HG03558 (cell line): ENCODE results near the gene F11R.
"Not testable (repeated sequence)": the region's sequence is repeated elsewhere in the genome, so short reads cannot be mapped to it uniquely, and the experiment has no call there.

Experiments used
- ATAC-seq: cut with Tn5 transposase; IDR thresholded peaks from one replicate; pipeline ENCODE4 v1.9.1; 2021; ENCODE audit warnings: moderate number of reproducible peaks; ENCODE audit not compliant: unreplicated experiment; ENCODE audit errors: extremely low read depth

Gene F11R

DNA sequence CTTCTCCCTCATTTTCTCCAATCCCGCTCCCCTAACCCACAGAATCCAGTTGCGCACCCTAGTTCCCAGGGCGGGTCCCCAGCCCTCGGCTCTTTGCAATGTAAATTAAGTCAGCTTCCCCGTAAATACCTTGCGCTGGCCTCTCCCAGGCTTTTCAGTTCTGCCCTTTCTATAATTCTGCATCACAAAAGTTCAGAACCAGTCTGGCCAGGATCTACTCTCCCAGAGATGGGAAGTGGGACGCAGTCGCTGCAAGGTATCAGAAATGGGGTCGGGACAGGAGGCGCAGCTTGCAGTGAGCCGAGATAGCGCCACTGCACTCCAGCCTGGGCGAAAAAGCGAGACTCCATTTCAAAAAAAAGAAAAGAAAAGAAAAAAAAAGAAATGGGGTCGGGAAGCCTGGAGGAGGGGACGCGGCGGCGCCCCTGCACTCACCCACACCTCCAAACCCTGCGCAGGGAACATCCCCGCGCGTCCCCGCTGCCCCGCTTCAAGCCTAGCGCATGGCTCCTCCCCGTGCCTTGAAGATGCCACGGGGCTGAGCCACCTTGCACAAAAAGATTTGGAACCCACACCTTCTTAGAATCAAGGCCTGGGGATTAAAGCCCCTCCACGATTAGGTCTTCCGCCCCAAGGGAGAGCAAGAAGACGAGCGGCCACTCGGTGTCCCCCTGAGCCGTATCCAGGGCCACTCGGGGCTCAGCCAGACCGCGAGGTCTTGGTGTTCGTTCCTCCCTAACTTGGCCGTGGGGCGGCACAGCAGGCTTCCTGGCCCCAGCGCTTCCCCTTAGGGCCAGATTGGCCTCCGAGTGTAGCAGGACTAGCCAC lies 39.2 kb downstream of the F11R start:
- no peak for ATAC-seq

DNA sequence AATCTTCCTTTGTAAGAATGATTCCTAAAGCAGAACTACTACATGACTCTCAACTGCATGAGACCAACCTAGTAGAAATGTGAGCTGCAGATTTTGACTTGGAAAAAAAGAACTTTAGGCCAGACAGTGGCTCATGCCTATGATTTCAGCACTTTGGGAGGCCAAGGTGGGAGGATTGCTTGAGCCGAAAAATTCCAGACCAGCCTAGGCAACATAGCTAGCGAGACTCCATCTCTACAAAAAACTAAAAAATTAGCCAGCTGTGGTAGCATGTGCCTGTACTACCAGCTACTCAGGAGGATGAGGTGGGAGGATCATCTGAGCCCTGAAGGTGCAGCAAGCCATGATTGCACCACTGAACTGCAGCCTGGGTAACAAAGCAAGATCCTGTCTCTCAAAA lies 41.7 kb downstream of the F11R start:
- ATAC-seq, result no peak

DNA sequence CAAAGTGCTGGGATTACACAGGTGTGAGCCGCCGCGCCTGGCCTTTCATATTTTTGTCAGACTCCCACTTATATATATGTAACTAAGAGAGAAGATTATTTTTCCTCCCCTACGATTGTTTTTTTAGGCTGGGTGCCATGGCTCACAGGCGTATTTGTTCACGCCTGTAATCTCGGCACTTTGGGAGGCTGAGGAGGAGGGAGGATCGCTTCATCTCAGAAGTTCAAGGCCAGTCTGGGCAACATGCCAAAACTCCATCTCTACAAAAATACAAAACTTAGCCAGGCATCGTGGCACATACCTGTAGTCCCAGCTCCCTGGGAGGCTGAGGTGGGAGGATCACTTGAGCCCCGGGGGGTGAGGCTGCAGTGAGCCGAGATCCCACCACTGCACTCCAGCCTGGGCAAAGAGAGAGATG lies 42.4 kb downstream of the F11R start:
- ATAC-seq, result no peak

DNA sequence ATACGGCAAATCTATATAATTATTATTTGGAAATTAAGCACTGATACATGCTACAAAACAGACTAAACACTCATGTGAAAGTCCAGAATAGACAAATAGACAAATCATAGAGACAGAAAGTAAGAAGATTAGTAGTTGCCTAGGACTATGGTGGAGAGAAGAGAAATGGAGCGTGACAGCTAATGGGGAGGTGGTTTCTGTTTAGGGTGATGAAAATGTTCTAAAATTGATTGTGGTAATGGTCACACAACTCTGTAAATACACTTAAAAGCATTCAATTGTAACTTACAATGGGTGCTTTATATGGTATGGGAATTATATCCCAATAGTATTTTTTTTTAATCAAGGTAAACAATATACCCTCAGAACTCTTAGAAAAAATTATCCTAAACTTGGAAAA lies 45.9 kb downstream of the F11R start:
- no peak for ATAC-seq

DNA sequence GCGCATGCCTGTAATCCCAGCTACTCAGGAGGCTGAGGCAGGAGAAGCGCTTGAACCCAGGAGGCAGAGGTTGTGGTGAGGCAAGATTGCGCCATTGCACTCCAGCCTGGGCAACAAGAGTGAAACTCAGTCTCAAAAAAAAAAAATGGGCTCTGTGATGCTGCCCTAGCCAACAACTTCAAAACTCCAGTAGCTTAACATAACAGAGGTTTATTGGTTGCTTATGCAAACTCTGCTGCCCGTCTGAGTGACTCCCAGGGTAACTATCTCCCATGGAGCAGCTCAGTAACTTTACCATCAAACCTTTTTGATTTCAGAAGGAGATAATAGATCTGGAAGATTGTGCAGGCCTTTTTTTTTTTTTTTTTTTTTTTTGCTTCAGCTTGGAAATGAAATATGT lies 47.5 kb downstream of the F11R start:
- ATAC-seq, result no peak

DNA sequence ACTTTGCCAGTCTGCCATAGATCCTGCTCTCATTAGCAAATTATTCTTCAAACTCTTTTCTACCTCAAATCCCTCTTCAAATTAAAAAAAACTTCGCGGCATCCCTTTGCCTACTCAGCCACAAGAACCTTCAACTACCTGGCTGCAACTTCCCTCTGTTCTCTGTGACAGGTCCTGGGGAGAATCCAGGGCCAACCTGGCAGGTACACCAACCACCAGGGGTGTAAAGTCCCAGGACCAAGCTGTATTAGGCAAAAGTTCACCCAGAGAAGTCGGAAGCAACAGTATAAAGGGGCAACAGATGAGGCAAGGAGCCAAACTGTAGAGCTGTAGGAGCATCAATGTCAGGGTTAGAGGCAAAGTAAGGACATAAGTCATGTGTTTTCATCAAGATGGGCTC lies 48.0 kb downstream of the F11R start:
- ATAC-seq, result no peak

DNA sequence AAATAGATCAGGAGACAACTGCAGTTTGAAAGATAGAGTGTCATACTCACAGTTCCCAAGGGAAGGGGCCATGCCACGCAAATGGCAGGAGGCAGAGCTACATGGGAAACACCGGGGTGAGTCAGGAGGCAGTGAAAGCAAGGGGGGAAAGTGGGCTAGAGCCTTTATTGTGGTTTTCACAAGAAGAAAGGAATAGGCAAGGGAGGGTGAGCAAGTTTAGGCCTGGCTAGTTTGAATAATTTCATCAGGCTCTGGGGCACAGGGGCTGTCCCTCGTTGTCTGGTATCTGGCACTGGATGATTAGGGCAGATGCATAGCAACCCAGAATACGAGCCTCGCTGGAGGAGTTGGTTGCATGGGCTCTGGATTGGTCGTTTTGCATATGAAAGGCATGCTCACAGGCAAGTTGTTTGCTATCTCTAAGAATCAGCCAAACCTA lies 49.3 kb downstream of the F11R start:
- ATAC-seq, result no peak

DNA sequence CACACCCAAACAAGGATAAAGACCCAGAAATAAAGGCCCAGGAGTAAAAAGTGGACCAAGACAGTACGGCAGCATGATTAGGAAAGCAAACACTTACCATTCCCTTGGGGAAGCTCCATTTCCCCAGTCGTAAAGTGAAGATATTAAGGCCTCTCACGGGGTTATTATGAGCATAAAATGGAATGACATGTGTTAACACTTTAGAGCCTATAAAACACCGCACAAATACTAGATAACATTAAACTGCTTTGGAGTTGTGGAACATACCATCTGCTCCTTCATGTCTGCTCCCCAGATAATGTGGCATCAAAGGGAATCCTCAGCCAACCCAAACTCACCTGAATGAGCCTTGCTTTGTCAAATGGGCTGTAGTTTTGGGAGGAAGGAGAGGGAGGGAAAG lies 57.4 kb downstream of the F11R start:
- ATAC-seq, result no peak

DNA sequence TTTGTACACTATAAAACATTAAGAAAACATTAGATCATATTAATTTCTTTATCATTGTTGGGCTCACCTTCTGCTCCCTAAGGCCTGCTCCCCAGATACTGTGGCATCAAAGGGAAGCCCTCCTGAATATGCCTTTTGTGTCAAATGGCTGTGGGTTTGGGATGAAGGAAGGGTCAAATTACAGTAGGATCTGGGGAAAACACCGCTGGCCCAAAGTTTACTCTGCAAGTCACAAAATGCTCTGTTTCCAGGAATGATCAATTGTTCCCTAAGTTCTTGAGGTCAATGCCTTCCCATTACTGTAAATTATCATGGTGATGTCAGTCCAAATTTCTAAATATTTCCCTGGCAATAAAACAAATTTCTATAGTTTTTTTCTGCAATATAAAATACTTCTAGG lies 59.5 kb downstream of the F11R start:
- ATAC-seq, result no peak

DNA sequence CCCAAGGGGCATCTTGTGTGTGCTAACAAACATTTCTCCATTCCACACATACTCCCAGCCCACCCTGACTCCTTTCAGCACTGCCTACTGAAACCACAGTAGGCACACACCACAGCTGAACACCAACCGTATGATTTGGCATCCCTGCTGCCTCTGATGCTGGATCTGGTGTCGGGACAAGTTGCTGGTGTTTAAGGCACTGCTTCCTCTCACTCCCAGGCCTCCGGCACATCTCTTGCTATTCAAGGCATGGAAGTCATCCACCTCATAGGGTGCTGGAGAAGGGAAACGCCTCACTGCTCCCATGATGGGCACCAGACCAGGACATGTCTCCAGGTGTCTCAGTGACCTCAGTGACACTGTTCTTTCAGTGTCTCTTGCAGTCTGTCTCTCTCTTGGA lies 64.0 kb downstream of the F11R start:
- ATAC-seq, result no peak

DNA sequence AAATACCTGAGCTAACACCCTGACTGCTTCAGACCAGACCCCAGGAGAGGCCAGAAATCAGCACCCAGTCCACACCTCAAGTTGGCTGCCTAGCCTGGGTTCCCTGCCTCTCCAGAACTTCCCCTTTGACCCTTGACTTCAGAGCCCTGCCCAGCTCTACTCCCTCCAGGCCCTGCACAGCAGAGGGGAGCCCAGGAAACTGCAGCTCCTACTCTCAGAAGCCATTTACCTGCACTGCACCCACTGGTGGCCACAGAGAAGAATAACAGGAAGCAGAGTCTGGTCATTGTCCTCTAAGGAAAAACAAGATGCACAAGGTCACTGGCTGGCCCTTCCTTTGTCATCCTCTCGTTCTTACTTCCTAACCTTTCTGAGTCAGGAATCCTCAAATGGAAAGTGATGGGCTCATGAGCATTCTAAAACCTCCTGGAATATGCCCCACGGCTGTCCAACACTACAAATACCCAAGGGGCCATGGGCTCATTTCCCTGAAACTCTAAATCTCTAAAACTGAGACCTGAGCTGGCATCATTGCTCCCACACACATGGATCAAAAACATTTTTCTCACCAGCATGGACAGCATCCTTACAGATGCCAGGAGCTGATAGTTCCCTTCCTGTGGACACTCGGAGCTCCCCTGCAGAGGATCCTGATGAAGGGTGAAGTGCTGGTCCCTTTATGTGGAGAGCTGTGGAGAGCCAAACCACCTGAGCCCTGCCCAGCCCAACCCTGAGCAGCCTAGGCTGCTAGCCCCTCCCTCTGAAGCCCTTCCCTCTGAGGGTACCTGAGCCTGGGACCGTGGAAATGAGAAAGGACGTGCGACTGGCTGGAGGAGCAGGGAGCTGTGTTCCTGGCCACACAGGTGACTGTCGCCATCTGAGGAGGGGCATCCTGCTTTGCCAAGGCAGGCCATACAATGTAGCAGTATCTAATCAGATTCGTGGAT lies 66.5 kb downstream of the F11R start, which contains the start of gene ITLN2:
ITLN2 (minus strand) TSS at position 652 of the 947 bp plus-strand sequence; CDS start at position 584, 68 bp downstream.
- no peak for ATAC-seq

DNA sequence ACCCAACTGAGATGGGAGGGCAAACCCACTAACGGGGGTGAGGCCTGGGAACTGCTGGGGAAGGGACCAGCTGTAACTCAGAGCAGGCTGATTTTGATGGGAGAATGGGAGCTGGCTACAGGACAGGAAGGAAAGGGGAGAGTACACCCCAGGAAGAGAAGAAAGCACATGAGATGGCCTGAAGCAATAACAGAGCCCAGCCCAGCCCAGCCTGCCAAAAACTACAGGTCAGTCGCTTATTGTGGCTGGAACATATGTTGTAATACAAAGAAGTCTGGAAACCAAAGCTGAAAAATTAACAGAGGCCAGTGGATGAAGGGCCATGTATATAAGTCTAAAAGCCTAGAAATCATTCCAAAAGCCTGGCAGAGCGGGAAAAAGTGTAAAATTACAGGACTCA lies 67.9 kb downstream of the F11R start:
- no peak for ATAC-seq

DNA sequence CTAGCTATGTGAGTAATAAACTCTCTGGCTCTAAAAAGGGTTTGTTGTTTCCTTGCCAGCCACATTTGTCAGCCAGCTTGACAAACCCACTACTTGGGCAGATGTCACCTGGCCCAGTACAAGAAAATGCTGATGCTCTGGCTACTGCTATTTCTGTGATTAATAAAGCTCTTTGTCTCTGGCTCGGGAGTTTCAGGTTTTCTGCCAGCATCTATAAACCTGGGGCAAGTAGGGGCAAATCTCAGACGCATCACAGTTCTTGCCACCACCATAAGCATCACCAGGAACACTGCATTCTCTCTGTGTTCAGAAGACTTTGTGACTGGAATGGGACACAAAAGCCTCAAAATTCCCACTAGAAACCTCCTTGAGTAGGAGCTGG lies 68.8 kb downstream of the F11R start:
- ATAC-seq, result no peak

DNA sequence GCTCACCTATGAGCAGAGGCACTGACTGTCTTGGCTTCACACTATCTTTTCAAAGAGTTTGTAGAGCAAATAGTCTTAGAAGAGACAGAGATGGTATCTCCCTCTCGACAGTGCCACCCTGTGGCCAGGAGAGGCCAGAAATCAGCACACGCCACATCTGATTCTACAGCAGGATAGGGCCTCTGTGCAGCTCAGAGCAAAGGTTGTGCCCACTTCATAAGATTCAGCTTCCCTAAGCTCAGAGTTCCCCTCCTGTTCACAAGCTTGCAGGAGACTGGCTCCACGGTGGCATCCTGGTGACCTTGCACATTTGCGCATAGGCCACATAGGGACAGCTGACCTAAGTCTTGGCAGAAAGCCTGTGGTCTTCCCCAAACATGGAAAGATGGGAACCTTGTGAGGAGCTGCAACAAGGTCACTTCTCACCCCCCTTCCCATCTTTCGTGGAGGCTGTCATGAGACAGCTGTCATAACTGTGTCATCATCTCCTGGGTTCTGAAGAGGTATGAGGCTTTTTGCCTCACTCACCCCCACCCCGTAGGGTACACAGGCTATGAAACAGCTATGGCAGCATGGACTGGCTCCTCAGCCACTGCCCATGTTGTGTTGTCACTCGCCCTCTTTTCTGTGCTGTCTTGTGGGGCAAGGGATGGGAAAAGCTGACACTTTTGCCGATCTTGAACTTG lies 69.4 kb downstream of the F11R start:
- no peak for ATAC-seq

DNA sequence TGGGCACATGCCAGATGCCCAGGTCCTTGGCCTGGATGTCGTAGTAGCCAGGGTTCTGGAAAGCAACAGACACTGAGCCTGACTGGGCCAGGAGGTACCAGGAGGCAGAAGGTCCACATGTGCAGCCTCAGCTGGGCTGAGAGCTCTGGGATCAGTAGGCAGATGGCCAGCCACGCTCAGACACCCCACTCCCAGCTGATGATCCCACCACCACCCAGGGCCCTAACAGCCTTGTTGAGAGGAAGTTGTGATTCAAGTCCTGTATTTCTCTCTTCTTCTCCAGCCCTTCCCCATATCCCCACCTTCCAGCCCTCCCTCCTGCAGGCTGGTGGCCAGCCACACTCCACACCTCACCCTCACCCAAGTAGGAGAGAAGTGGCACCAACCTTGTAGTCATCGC lies 70.3 kb downstream of the F11R start:
- ATAC-seq, result no peak

DNA sequence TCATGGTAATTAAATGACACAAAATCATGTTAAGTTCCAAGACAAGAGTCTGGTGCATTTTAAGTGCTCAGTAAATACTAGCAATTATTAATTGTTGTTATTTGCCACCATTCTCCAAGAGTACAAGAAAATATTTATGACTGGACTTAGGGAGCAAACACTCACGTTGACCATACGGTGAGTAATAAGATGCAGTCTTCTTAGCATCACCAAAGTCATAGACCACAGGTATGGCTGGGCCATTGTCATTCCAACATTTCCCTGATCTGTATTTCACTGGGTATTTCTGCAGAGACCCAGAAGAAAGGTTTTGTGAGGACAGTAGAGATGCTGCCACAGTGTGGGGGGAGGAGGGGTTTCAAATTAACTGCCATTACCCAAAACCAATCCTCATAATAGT lies 71.1 kb downstream of the F11R start:
- ATAC-seq, result no peak

DNA sequence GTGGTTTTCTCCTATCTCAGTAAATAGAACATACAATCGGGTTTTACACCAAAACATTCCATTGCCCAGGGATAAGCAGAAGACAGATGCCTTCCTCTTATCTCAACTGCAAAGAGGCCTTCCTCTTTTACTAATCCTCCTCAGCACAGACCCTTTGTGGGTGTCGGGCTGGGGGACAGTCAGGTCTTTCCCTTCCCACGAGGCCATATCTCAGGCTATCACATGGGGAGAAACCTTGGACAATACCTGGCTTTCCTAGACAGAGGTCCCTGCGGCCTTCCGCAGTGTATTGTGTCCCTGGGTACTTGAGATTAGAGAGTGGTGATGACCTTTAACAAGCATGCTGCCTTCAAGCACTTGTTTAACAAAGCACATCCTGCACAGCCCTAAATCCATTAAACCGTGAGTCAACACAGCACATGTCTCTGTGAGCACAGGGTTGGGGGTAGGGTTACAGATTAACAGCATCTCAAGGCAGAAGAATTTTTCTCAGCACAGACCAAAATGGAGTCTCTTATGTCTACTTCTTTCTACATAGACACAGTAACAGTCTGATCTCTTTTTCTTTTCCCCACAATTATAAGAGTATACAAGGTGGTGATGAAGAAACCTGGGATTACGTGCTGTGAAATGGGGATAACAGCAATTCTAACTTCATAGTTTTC lies 71.6 kb downstream of the F11R start:
- not testable (repeated sequence) for ATAC-seq

DNA sequence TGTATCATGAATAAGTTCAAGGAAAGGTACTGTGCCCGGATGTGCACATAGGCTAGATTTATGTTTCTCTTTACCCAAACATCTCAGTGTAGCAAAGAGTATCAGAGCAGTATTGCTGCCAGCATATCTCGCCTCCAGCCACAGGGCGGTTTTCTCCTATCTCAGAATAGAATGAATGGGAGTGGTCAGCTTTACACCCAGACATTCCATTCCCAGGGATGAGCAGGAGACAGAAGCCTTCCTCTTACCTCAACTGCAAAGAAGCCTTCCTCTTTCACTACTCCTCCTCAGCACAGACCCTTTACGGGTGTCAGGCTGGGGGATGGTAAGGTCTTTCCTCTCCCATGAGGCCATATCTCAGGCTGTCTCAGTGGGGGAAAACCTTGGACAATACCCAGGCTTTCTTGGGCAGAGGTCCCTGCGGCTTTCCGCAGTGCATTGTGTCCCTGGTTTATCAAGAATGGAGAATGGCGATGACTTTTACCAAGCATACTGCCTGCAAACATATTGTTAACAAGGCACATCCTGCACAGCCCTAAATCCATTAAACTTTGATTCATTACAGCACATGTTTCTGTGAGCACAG lies 73.7 kb downstream of the F11R start:
- not testable (repeated sequence) for ATAC-seq

DNA sequence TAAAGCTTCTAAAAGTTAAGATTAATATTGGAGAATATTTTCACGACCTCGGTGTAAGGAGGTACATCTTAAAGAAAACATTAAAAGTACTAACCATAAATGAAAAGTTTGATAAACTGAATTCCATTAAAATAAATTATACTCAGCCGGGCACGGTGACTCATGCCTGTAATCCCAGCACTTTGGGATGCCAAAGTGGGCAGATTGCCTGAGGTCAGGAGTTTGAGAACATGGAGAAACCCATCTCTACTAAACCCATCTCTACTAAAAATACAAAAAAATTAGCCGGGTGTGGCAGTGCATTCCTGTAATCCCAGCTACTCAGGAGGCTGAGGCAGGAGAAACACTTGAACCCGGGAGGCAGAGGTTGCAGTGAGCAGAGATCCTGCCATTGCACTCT lies 75.1 kb downstream of the F11R start:
- not testable (repeated sequence) for ATAC-seq
